ENCODE measurements around the gene TTL.
"Not testable (repeated sequence)": the region's sequence is repeated elsewhere in the genome, so short reads cannot be mapped to it uniquely, and the experiment has no call there.

TTL gene

GRCh38 chr2:112474844-112475486, 7.0 kb upstream of the TTL start:
- no peak for DNase-seq (ENCODE audit: low read depth)

DNA sequence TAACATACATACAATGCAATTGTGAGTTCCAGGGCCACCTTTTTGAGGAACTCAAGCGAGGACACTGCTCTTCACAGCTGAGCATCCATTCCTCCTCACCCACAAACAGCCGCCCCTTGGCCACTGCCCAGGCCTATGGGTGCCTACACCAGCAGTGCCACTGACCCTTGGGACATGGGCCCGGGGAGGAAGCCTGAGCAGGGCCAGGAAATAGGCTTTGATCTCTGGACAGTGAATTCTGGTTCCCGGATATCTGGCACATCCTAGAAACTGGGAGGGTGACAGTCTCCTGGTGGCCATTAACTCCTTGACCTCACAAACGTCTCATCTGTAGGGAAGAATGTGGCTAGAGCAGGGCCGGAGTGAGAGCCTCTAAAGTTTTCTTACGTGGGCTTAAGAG, 5.5 kb upstream of the TTL start:
- no peak for DNase-seq (ENCODE audit: low read depth)

DNA sequence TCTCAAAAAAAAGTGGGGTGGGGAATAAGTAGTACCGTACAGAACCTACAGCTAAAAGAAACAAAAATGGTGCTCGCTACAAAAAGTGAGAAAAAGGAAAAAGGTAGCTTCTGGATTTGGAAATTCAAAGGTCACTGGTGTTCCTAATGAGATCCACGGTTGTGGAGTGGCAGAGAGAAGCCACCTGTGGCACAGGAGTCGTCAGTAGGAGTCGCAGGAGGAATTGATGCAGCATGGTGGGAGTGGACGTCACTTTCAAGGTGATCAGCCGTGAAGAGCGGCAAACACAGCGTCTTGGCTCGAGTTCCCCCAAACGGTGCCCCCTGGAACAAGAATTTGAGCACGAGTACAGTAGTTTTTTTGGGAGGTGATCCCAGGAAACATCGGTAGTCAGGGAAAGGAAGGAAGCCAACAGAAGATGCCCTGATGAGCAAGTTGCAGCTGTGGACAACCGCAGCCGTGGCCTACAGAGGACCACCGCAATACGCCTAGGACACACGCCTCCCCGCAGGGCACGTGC, 1.4 kb upstream of the TTL start:
- peak; percentile 4 for DNase-seq (ENCODE audit: low read depth)

- peak; percentile 72 for DNase-seq (ENCODE audit: low read depth)
Observed at GRCh38 chr2:112481050-112481527, 867 bp upstream of the TTL start.

- DNase-seq (ENCODE audit: low read depth), result peak; percentile 14
Observed at GRCh38 chr2:112482309-112483041, 519 bp downstream of the TTL start.

DNA sequence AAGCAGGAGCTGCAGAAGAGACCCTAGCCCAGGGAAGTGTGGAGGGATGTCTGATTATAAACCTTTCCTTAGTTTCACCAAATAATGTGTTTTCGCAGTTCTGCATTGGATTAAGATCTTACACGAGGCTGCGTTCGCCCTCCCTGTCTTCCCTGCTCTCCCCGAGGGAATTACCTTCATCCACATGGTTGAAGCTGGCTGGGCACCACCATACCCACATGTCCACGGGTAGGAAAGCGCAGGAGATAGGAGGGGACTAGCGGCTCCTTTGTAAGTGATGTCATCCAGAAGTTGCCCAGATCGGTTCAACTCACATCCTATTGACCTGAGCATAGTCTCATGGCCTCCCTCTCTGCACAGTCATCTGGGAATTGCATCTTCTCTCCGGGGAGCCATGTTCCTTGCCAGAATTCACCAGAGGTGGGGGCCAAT, 1.1 kb downstream of the TTL start:
- no peak for DNase-seq (ENCODE audit: low read depth)

- DNase-seq (ENCODE audit: low read depth), result no peak
Observed at GRCh38 chr2:112483831-112484230, 1.9 kb downstream of the TTL start.

DNA sequence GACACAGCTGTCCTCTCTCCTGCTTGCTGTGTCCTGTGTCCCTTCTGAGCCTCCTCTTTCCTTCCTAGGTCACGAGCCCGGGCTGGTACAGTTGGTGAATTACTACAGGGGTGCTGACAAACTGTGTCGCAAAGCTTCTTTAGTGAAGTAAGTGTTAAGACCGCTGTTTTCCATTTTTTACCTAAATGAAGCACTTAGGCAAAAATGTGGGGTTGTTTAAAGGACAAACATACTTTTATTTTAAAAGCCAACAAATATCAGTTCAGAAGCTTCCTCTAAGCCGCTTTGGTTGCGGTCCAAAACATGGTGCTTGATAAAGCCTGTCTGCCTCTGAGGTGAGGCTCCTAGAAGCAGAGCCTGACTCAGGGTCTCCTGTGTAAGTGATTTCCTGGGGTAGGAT, 3.9 kb downstream of the TTL start:
- DNase-seq (ENCODE audit: low read depth), result no peak

DNA sequence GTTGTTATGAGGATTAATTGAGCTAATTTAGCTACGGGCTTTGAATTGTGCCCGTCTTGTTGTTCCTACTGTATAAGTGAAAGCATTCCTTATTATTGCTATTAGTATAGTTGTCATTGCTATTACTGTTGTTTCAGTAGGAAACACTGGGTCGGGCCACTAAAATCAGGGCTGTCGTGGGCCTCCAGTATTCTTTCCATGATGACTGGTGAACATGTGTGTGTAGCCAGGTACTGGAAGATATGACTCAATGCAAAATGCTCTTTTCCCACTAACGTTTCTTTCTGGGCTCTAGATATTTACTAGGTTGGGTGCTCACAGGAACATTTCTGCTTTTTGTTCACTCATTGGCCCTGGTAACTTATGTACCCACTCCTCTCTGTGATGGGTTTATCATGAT, 4.9 kb downstream of the TTL start:
- no peak for DNase-seq (ENCODE audit: low read depth)

DNA sequence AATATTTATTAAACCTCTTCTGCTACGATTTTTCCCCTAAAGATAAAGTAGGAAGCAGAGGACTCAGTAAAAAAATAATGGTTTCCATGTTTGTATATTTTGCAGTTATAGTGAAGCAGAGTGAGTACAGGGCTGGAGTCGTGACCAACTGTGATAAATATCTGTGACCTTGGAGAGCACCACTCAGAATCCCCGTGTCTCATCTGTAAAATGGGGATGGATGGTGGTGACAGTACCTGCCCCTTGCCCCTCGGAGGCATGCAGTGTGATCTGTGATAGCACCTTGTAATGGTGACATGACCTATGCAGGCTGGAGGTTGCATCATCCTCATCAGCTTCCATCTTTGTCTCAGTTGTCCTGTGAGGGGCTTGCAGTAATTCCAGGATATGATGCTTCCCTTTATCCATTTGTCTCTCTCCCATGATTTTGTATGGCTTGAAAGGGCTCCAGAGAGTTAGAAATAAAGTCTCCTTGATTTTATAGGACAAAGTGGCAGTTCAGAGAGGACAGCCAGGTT, 5.5 kb downstream of the TTL start:
- DNase-seq (ENCODE audit: low read depth), result no peak

- DNase-seq (ENCODE audit: low read depth), result no peak
Observed at GRCh38 chr2:112488201-112488600, 6.2 kb downstream of the TTL start.

DNA sequence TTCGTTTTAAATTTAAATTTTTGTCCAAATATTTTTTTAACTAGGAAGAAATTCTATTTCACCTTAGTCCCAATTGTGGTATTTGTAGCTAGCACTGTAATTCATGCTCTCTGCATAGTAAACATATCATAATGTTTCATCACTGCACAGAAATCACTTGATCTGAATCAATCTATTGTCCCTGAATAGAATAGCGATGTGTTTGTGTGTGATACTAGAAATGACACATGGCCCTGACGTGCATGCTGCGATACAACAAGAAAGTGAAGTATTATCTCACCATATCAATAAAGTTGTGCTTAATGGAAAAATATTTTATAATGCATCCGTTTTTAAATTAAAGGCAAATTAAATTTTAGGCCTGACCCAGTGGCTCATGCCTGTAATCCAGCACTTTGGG, 10.0 kb downstream of the TTL start:
- DNase-seq (ENCODE audit: low read depth), result no peak

DNA sequence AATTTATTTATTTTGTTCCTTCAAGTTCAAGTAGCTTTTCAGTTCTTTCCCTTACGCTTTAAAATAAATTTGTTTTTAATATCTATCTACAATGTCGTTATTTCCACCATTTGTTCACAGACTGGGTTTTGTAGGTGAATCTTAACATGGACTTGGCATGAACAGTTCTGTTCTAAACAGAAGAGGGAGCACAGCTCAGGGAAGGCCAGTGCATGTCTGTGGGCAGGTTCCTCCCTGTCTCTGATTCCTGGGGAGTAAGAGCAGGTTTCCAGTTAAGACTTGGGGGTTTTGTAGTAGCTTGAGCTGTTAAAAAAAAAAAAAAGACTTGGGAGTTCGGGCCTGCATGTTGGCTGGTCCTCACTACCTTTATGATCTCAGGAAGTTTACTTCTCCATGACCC, 11.1 kb downstream of the TTL start:
- DNase-seq (ENCODE audit: low read depth), result no peak

DNA sequence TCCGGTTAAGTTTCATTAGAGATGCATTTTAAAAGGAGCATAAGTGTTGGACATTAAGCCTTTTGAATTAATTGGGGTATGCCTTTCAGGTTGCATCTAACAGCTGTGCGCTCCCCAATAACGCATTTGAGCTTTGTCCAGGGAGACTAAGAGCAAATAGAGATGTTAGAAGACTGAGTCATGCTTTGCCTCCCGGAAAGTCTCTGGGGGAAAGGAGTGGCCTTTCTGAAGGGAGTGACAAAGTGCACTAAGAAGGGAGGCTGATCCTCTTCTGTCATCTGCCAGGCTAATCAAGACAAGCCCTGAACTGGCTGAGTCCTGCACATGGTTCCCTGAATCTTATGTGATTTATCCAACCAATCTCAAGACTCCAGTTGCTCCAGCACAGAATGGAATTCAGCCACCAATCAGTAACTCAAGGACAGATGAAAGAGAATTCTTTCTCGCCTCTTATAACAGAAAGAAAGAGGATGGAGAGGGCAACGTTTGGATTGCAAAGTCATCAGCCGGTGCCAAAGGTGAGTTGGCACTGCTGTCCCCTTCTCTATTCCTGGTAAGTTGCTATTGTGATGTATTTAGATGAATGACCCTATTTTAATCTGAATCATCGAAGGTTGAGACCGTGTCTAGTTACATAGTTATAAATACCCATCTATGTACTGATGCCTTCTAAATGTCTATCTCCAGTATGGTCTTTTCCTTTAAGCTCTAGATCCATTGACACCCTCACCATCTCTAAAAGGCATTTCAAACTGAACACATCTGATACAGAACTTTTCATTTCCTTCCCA, 12.1 kb downstream of the TTL start:
- no peak for DNase-seq (ENCODE audit: low read depth)

GRCh38 chr2:112494828-112495227, 12.9 kb downstream of the TTL start:
- DNase-seq (ENCODE audit: low read depth), result no peak

GRCh38 chr2:112495878-112496277, 13.9 kb downstream of the TTL start:
- not testable (repeated sequence) for DNase-seq (ENCODE audit: low read depth)

GRCh38 chr2:112500850-112501484, 19.0 kb downstream of the TTL start:
- peak; percentile 15 for DNase-seq (ENCODE audit: low read depth)

DNA sequence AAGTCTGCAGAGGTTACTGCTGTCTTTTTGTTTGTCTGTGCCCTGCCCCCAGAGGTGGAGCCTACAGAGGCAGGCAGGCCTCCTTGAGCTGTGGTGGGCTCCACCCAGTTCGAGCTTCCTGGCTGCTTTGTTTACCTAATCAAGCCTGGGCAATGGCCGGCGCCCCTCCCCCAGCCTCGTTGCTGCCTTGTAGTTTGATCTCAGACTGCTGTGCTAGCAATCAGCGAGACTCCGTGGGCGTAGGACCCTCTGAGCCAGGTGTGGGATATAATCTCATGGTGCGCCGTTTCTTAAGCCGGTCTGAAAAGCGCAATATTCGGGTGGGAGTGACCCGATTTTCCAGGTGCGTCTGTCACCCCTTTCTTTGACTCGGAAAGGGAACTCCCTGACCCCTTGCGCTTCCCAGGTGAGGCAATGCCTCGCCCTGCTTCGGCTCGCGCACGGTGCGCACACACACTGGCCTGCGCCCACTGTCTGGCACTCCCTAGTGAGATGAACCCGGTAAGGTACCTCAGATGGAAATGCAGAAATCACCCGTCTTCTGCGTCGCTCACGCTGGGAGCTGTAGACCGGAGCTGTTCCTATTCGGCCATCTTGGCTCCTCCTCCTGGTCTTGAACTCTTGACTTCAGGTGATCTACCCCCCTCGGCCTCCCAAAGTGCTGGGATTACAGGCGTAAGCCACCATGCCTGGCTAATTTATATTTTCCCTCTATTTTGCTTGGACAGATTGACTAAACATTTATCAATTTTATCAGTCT, 27.5 kb downstream of the TTL start:
- DNase-seq (ENCODE audit: low read depth), result not testable (repeated sequence)

GRCh38 chr2:112516801-112517200, 34.8 kb downstream of the TTL start:
- no peak for DNase-seq (ENCODE audit: low read depth)

- no peak for DNase-seq (ENCODE audit: low read depth)
Observed at GRCh38 chr2:112518807-112519206, 36.9 kb downstream of the TTL start.

- DNase-seq (ENCODE audit: low read depth), result no peak
Observed at GRCh38 chr2:112519506-112519905, 37.5 kb downstream of the TTL start.

Data from activated T-cell treated with anti-CD3 and anti-CD28 coated beads for 1 hour (primary cell).